Gastrocnemius medialis (tissue), 4 donors: ENCODE measurements around the gene SFSWAP. TPM values are rescaled to one million over a fixed set of nuclear protein-coding genes. Genes with fewer than 3 reads are reported as not detected.
"Not testable (repeated sequence)": the region's sequence is repeated elsewhere in the genome, so short reads cannot be mapped to it uniquely, and the experiment has no call there.

Experiments used
- ATAC-seq, 2 donors: fragments of 150-250 bp; one replicate each; pipeline ENCODE4 v1.9.1; 2016
- DNase-seq, 2 donors: peaks; one replicate each; pipeline ENCODE4 v3.0.0-alpha.2; 2019
- H3K27ac ChIP-seq, 4 donors: fragments of 200-600 bp; sonication (generic); 1 replicate in 1 of 4; 2 replicates in 3 of 4; pipeline ENCODE4 v1.5.1; 2016 to 2018; ENCODE audit warnings: mild to moderate bottlenecking in 2 of 4, moderate library complexity in 1 of 4
- H3K27me3 ChIP-seq, 3 donors: fragments of 200-600 bp; sonication (generic) in 2 of 3; 1 replicate in 1 of 3; 2 replicates in 2 of 3; pipeline versions ENCODE4 v1.5.1 to v1.6.0; 2016 to 2019; ENCODE audit warnings: mild to moderate bottlenecking in 1 of 3, moderate library complexity in 1 of 3
- H3K36me3 ChIP-seq, 2 donors: fragments of 200-600 bp; sonication (generic) in 1 of 2; one replicate each; pipeline ENCODE4 v1.5.1; 2017 to 2018
- H3K4me1 ChIP-seq, 2 donors: fragments of 200-600 bp; sonication (generic) in 1 of 2; one replicate each; pipeline ENCODE4 v1.5.1; 2016 to 2017; ENCODE audit warnings: mild to moderate bottlenecking in 2 of 2
- H3K4me3 ChIP-seq, 4 donors: fragments of 200-600 bp; sonication (generic) in 3 of 4; 1 replicate in 1 of 4; 2 replicates in 3 of 4; pipeline ENCODE4 v1.5.1; 2016 to 2019; ENCODE audit warnings: mild to moderate bottlenecking in 2 of 4
- H3K9me3 ChIP-seq, 3 donors: fragments of 200-600 bp; sonication (generic) in 2 of 3; 1 replicate in 1 of 3; 2 replicates in 2 of 3; pipeline ENCODE4 v1.5.1; 2016 to 2019
- CTCF ChIP-seq, 5 experiments: fragments of 450-650 bp in 3 of 5; fragments of 200-600 bp in 2 of 5; sonication (generic) in 2 of 5; IDR thresholded peaks in 4 of 5; conservative IDR thresholded peaks in 1 of 5; 1 replicate in 4 of 5; 2 replicates in 1 of 5; pipeline ENCODE4 v1.5.1; 2016 to 2019; ENCODE audit warnings: antibody characterized with exemption in 5 of 5, mild to moderate bottlenecking in 3 of 5, moderate library complexity in 3 of 5
- POLR2A ChIP-seq, 2 donors: fragments of 450-650 bp; IDR thresholded peaks; one replicate each; pipeline ENCODE4 v1.6.1; 2017; ENCODE audit warnings: antibody characterized with exemption in 2 of 2, mild to moderate bottlenecking in 2 of 2, moderate library complexity in 2 of 2
- in situ Hi-C, 4 donors: fragments of 200-750 bp; cut with MboI; loops; one replicate each; pipeline versions ENCODE4 v1.15.0 to v1.8.0; 2017; ENCODE audit warnings: low sequenced_read_pairs in 4 of 4
- intact Hi-C: fragments of 100-400 bp; cut with DNase I; formaldehyde crosslinking; loops from one replicate; pipeline ENCODE4 v1.15.1; 2023; ENCODE audit warnings: low total_unique reads
- total RNA-seq, 4 donors: library from RNA; depleted of rRNA; stranded (reverse); fragments of >200 nt; gene quantifications; one replicate each; pipeline versions ENCODE4 v1.1.0 to v1.2.3, GENCODE V29; 2016

The SFSWAP gene
- total RNA-seq, 4 donors from 2014 or later, result 18.0 to 29.7 (median 25.4) TPM

- H3K4me3 ChIP-seq, result no peak overlapping the region
- H3K36me3 ChIP-seq, result no peaks in the 10 kb centered on the region
- ATAC-seq (no peak), DNase-seq (no peak)
- H3K9me3 ChIP-seq, result no peaks in the 10 kb centered on the region
- no peaks in the 10 kb centered on the region for H3K27me3 ChIP-seq
- no peaks in the 10 kb centered on the region for H3K4me1 ChIP-seq
- in situ Hi-C loops, result no loop called here
- TF ChIP-seq CTCF (IDR thresholded peaks at IDR 0.05 in 4 of 5, conservative IDR thresholded peaks at IDR 0.05 in 1 of 5) (no peak), POLR2A (IDR thresholded peaks at IDR 0.05) (no peak)
- H3K27ac ChIP-seq, result no peak overlapping the region
- intact Hi-C loops, result no loop called here
Observed at GRCh38 chr12:131701705-131702572, 9.0 kb upstream of the SFSWAP start.

GRCh38 chr12:131702573-131702877 is 8.4 kb upstream of the SFSWAP start:
- intact Hi-C loops, result no loop called here
- Histone ChIP-seq H3K4me3 (no peak overlapping the region), H3K27ac (no peak overlapping the region), H3K27me3 (no peaks in the 10 kb centered on the region), H3K4me1 (no peaks in the 10 kb centered on the region), H3K36me3 (no peaks in the 10 kb centered on the region), H3K9me3 (no peaks in the 10 kb centered on the region)
- in situ Hi-C loops, result no loop called here
- TF ChIP-seq POLR2A (IDR thresholded peaks at IDR 0.05) (no peak), CTCF (IDR thresholded peaks at IDR 0.05 in 4 of 5, conservative IDR thresholded peaks at IDR 0.05 in 1 of 5) (no peak)
- DNase-seq (no peak), ATAC-seq (no peak)

- intact Hi-C loops (no loop called here), in situ Hi-C loops (no loop called here)
- no peak for ATAC-seq
- TF ChIP-seq CTCF (IDR thresholded peaks at IDR 0.05 in 4 of 5, conservative IDR thresholded peaks at IDR 0.05 in 1 of 5) (no peak), POLR2A (IDR thresholded peaks at IDR 0.05) (no peak)
- H3K27ac ChIP-seq, result no peak overlapping the region
- no peaks in the 10 kb centered on the region for H3K36me3 ChIP-seq
- H3K4me1 ChIP-seq, result no peaks in the 10 kb centered on the region
- H3K27me3 ChIP-seq, result no peaks in the 10 kb centered on the region
- no peaks in the 10 kb centered on the region for H3K9me3 ChIP-seq
- no peak overlapping the region for H3K4me3 ChIP-seq
- no peak for DNase-seq
Observed at GRCh38 chr12:131703161-131703560, 7.7 kb upstream of the SFSWAP start.

- no peak for ATAC-seq
- TF ChIP-seq CTCF (IDR thresholded peaks at IDR 0.05 in 4 of 5, conservative IDR thresholded peaks at IDR 0.05 in 1 of 5) (no peak), POLR2A (IDR thresholded peaks at IDR 0.05) (no peak)
- Histone ChIP-seq H3K27me3 (no peaks in the 10 kb centered on the region), H3K27ac (no peak overlapping the region), H3K36me3 (no peaks in the 10 kb centered on the region), H3K4me3 (no peak overlapping the region), H3K9me3 (no peaks in the 10 kb centered on the region), H3K4me1 (no peaks in the 10 kb centered on the region)
- intact Hi-C loops (no loop called here), in situ Hi-C loops (no loop called here)
- DNase-seq, result no peak
Observed at GRCh38 chr12:131704509-131704908, 6.4 kb upstream of the SFSWAP start.

GRCh38 chr12:131706709-131707108 is 4.2 kb upstream of the SFSWAP start:
- in situ Hi-C loops, H3K9me3 ChIP-seq, H3K27me3 ChIP-seq, ATAC-seq, H3K27ac ChIP-seq, H3K36me3 ChIP-seq, intact Hi-C loops, H3K4me1 ChIP-seq, H3K4me3 ChIP-seq, DNase-seq: not testable (repeated sequence)
